BLaER1 treated with 17β-estradiol and CSF1 and Interleukin-3, amounts not matched to agents 10 nM and 100 nM (cell line): ENCODE measurements around the gene THEM4.
A peak's percentile ranks its signal among the peaks of the same experiment; 100 is the strongest.
"Not testable (repeated sequence)": the region's sequence is repeated elsewhere in the genome, so short reads cannot be mapped to it uniquely, and the experiment has no call there.

Experiments
- H3K27ac ChIP-seq, 11 experiments: shearing (Covaris generic); formaldehyde crosslinking; 2 replicates each; pipeline ENCODE4 v1.8.1; 2022
- H3K27me3 ChIP-seq, 11 experiments: shearing (Covaris generic); formaldehyde crosslinking; 2 replicates each; pipeline ENCODE4 v1.8.1; 2022
- H3K36me3 ChIP-seq, 11 experiments: shearing (Covaris generic); formaldehyde crosslinking; 2 replicates each; pipeline ENCODE4 v1.8.1; 2022
- H3K4me1 ChIP-seq, 10 experiments: shearing (Covaris generic); formaldehyde crosslinking; 2 replicates each; pipeline ENCODE4 v1.8.1; 2022
- H3K4me2 ChIP-seq, 11 experiments: shearing (Covaris generic); formaldehyde crosslinking; 2 replicates each; pipeline ENCODE4 v1.8.1; 2022
- H3K4me3 ChIP-seq, 10 experiments: shearing (Covaris generic); formaldehyde crosslinking; 2 replicates each; pipeline ENCODE4 v1.8.1; 2022
- H3K9ac ChIP-seq, 11 experiments: shearing (Covaris generic); formaldehyde crosslinking; 2 replicates each; pipeline ENCODE4 v1.8.1; 2022
- H3K9me3 ChIP-seq, 11 experiments: shearing (Covaris generic); formaldehyde crosslinking; replicated peaks in 1 of 11; 2 replicates each; pipeline ENCODE4 v1.8.1; 2022
- H4K20me1 ChIP-seq, 11 experiments: shearing (Covaris generic); formaldehyde crosslinking; 2 replicates each; pipeline ENCODE4 v1.8.1; 2022
- Cebpa-rat ChIP-seq, 11 experiments: shearing (Covaris generic); IDR thresholded peaks; 2 replicates each; pipeline ENCODE4 v1.8.1; 2022

Gene THEM4

DNA sequence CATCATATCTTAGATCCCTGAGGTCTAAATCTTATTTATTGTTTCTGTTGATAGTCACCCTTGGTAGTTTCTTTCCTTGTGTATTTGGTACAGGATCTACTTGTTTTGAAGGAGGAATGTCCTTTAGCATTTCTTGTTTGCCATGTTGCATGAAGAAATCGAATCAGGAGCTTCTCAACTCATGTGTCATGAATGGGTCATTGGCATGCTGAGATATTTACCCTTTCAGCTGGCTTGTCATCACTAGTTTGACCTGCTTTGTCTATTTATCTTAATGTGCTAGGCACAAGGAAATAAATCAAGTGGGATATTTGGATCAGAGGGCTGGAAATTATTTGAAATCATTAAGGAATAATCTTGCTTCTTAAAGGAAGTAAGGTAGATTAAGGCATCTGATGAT is 23.8 kb downstream of the THEM4 start:
- no peak for TF ChIP-seq Cebpa-rat (IDR thresholded peaks at IDR 0.05)
- no peak overlapping the region for H3K9ac ChIP-seq

DNA sequence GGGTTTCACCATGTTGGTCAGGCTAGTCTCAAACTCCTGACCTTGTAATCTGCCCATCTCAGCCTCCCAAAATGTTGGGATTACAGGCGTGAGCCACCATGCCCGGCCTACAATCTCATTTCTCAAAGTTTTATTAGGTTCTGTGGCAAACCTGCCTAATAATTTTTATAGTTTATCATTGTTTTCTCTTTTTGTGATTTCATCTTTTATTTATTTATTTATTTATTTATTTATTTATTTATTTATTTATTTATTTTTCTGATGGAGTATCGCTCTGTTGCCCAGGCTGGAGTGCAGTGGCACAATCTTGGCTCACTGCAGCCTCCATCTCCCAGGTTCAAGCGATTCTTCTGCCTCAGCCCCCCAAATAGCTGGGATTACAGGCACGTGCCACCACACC is 24.4 kb downstream of the THEM4 start:
- not testable (repeated sequence) for H3K9ac ChIP-seq, H3K27ac ChIP-seq, H4K20me1 ChIP-seq, H3K4me2 ChIP-seq, H3K9me3 ChIP-seq, H3K4me3 ChIP-seq, H3K4me1 ChIP-seq, H3K27me3 ChIP-seq, H3K36me3 ChIP-seq

More for the DNA sequence above, 23.8 kb downstream of the THEM4 start:
- H3K4me1 ChIP-seq: no peaks in the 10 kb centered on the region
- H4K20me1 ChIP-seq: no peaks in the 10 kb centered on the region
- no peak overlapping the region for H3K4me3 ChIP-seq
- no peaks in the 10 kb centered on the region for H3K27me3 ChIP-seq
- H3K36me3 ChIP-seq: no peaks in the 10 kb centered on the region
- no peak overlapping the region for H3K27ac ChIP-seq
- peaks cover 0 to 7% (median 0%) of the 10 kb centered on the region in 11 experiments; a peak in 2 of 22 replicates for H3K9me3 ChIP-seq
- H3K4me2 ChIP-seq: no peak overlapping the region

DNA sequence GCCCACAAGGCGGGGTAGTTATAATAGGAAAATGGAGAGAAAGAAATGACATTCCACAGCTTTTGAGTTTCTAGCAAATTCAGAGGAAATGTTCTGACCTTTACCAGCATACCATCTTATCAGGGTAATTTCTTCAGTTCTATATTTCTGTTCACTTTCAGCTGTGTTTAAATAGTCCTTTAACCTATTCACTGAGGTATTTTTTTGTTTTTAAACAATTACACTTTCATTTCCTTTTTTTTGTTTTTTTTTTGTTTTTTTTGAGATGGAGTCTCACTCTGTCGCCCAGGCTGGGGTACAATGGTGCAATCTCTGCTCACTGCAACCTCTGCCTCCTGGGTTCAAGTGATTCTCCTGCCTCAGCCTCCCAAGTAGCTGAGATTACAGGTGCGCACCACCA is 24.9 kb downstream of the THEM4 start:
- not testable (repeated sequence) for H3K9me3 ChIP-seq, H3K27me3 ChIP-seq, H4K20me1 ChIP-seq, H3K4me2 ChIP-seq, H3K36me3 ChIP-seq, H3K27ac ChIP-seq, H3K4me1 ChIP-seq, H3K9ac ChIP-seq, H3K4me3 ChIP-seq

DNA sequence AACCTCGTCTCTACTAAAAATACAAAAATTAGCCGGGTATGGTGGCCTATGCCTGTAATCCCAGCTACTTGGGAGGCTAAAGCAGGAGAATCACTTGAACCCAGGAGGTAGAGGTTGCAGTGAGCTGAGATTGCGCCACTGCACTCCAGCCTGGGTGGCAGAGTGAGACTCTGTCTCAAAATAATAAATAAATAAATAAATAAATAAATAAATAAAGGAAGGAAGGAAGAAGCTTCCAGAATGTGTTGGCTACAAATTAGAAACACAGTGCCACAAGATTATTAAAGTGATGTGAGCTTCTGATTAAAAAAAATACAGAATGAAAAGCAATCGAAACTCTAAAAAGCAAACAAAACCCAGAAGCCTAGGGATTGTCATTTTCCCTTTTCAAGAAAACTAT is 25.4 kb downstream of the THEM4 start:
- H3K9me3 ChIP-seq, H3K27ac ChIP-seq, H3K36me3 ChIP-seq, H3K4me1 ChIP-seq, H3K27me3 ChIP-seq, H3K9ac ChIP-seq, H3K4me3 ChIP-seq, H3K4me2 ChIP-seq, H4K20me1 ChIP-seq: not testable (repeated sequence)

DNA sequence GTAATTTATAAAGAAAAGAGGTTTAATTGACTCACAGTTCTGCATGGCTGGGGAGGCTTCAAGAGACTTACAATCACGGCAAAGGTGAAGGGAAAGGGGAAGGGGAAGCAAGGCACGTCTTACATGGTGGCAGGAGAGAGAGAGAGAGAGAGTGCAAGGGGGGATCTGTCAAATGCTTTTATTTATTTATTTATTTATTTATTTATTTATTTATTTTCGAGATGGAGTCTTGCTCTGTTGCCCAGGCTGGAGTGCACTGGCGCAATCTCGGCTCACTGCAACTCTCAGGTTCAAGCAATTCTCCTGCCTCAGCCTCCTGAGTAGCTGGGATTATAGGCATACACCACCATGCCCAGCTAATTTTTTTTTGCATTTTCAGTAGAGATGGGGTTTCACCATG is 26.4 kb downstream of the THEM4 start:
- not testable (repeated sequence) for H3K27ac ChIP-seq, H3K9me3 ChIP-seq, H4K20me1 ChIP-seq, H3K36me3 ChIP-seq, H3K27me3 ChIP-seq, H3K4me2 ChIP-seq, H3K9ac ChIP-seq, H3K4me1 ChIP-seq, H3K4me3 ChIP-seq

DNA sequence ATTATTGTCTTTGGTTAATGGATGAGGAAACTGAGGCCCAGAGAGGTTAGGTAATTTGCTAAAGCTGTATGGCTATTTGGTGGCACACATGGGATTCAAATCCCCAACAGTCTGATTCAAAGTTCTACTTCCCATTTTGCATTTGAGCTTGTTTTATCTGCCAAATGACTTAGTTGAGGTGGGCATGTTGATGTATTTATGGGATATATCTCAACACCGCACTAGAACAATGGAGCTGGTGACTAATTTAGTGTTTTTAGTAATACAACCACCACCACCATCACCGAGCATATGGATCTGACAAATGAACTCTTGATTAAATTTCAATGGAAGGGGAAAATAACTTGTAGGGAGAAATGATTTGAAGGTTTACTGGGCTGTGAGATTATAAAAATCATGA is 26.8 kb downstream of the THEM4 start:
- TF ChIP-seq Cebpa-rat (IDR thresholded peaks at IDR 0.05): no peak
- Histone ChIP-seq H4K20me1 (no peaks in the 10 kb centered on the region), H3K9me3 (peaks cover 0 to 7% (median 0%) of the 10 kb centered on the region in 11 experiments; a peak in 2 of 22 replicates), H3K4me1 (no peaks in the 10 kb centered on the region), H3K4me3 (no peak overlapping the region), H3K36me3 (no peaks in the 10 kb centered on the region), H3K27me3 (no peaks in the 10 kb centered on the region), H3K9ac (no peak overlapping the region), H3K27ac (no peak overlapping the region), H3K4me2 (no peak overlapping the region)

DNA sequence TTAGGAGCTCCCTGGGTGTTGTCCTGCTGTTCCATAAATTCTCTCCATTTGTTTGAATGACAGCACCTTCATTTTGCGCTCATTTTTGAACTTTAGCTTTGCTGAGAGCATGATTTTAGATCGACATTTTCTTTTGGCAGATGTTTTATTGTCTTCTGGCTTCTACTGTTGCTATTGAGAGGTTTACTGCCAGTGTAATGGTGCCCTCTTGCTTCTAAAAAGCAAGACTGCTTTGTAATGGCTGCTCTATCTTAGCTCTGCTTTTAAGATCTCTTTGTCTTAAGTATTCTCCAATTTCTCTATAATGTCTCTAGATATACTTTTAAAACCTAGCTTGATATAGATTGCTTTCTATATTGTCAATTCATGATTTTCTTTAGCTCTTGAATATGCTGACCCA is 27.8 kb downstream of the THEM4 start:
- TF ChIP-seq Cebpa-rat (IDR thresholded peaks at IDR 0.05): no peak
- Histone ChIP-seq H3K4me3 (no peak overlapping the region), H3K27ac (no peak overlapping the region), H3K4me2 (no peak overlapping the region), H4K20me1 (no peaks in the 10 kb centered on the region), H3K27me3 (no peaks in the 10 kb centered on the region), H3K4me1 (no peaks in the 10 kb centered on the region), H3K9me3 (no peaks in the 10 kb centered on the region), H3K36me3 (no peaks in the 10 kb centered on the region), H3K9ac (no peak overlapping the region)

DNA sequence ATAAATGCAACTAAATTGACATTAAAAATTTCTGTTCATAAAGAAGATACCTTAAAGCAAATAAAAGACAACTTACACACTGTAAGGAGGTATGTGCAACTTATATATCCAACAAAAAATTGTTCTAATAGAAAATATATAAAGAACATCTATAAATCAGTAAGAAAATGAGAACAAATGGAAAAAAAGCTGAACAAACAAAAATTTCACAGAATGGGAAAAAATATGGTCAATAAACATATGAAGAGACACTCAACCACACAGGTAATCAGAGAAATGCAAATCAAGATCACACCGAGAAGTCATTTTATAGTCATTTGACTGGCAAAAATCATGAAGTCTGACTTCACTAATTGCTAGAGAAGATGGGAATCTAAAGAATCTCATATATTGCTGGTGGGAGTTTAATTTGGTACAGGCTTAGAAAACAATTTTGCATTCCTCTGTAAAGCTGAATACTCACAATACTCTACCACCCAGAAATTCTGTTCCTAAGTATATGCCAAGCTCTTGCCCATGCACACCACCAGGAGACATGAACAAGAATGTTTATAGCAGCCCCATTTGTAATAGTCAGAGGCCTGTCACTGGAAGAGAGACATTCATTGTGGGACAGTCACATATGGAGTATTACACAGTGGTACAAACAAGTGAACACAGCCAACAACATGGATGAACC is 33.8 kb downstream of the THEM4 start:
- Histone ChIP-seq H3K9ac (no peak overlapping the region), H3K4me2 (no peak overlapping the region), H3K9me3 (no peaks in the 10 kb centered on the region), H3K36me3 (no peaks in the 10 kb centered on the region), H3K4me1 (peaks cover 12 to 23% (median 17%) of the 10 kb centered on the region in 10 experiments), H4K20me1 (no peaks in the 10 kb centered on the region), H3K27me3 (no peaks in the 10 kb centered on the region), H3K27ac (no peak overlapping the region), H3K4me3 (no peak overlapping the region)
- TF ChIP-seq Cebpa-rat (IDR thresholded peaks at IDR 0.05): no peak

DNA sequence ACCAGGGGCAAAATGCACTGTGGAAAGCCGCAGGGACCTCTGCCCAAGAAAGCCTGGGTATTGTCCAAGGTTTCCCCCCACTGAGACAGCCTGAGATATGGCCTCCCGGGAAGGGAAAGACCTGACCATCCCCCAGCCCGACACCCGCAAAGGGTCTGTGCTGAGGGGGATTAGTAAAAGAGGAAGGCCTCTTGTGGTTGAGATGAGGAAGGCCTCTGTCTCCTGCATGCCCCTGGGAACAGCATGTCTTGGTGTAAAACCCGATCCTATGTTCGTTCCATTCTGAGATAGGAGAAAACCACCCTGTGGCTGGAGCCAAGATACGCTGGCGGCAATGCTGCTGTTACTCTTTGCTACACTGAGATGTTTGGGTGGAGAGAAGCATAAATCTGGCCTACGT is 36.5 kb downstream of the THEM4 start:
- H3K27ac ChIP-seq, H3K9ac ChIP-seq, H3K9me3 ChIP-seq, H3K36me3 ChIP-seq, H3K4me3 ChIP-seq, H4K20me1 ChIP-seq, H3K27me3 ChIP-seq: not testable (repeated sequence)
- H3K4me1 ChIP-seq: peaks cover 15 to 31% (median 20%) of the 10 kb centered on the region in 10 experiments
- H3K4me2 ChIP-seq: peak overlapping the region; percentile 38 to 73 (median 68)

DNA sequence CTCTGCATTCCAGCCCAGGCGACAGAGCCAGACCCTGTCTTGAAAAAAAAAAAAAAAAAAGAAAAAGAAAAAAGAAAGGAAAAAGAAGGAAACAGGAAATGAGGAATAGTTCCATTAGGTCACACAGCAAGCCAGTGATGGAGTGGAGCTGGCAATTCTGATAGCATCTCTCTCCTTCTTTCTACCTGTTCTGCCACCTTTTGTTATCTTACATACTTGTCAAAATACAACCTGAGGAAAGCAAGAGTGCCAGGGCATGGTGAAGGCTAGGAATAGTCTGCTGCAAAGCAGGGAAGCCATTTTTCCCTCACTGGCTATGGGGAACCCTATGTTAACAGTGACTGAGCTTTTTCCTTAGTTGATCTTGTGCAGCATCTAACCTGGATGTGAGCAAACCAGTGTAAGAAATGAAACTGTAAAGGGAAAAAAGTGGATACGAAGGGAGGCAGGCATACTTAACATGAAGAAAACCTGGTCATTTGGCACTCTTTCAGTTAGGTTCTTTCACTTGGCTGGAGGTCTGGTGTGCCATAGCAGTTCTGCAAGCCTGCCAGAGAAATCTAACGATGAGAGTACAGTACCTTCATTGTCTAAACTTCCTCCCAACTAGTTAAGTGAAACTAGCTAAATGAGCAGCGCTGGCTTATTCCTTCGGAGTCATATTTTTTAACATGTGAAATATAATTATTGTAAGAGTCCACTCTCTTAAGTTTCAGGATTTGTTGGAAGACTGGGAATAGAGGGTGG is 37.9 kb downstream of the THEM4 start:
- Histone ChIP-seq H3K9me3 (no peaks in the 10 kb centered on the region), H3K27me3 (no peaks in the 10 kb centered on the region), H4K20me1 (no peaks in the 10 kb centered on the region), H3K4me3 (no peak overlapping the region), H3K4me2 (peak overlapping the region in 2 of 11 experiments; percentile 14 to 68; a peak in 2 of 22 replicates), H3K27ac (no peak overlapping the region), H3K9ac (no peak overlapping the region), H3K4me1 (peaks cover 15 to 45% (median 21%) of the 10 kb centered on the region in 10 experiments), H3K36me3 (no peaks in the 10 kb centered on the region)
- no peak for TF ChIP-seq Cebpa-rat (IDR thresholded peaks at IDR 0.05)
